Measurements from ENCODE around the gene KYAT1. TPM values are rescaled to one million over a fixed set of nuclear protein-coding genes. Genes with fewer than 3 reads are reported as not detected.

KYAT1 gene
- total and polyA plus RNA-seq, 2 of the 13 experiments (the other 11 are each of a cell fraction or from before 2014, with no cell fraction given) = 9.2 to 46.5 TPM

DNA sequence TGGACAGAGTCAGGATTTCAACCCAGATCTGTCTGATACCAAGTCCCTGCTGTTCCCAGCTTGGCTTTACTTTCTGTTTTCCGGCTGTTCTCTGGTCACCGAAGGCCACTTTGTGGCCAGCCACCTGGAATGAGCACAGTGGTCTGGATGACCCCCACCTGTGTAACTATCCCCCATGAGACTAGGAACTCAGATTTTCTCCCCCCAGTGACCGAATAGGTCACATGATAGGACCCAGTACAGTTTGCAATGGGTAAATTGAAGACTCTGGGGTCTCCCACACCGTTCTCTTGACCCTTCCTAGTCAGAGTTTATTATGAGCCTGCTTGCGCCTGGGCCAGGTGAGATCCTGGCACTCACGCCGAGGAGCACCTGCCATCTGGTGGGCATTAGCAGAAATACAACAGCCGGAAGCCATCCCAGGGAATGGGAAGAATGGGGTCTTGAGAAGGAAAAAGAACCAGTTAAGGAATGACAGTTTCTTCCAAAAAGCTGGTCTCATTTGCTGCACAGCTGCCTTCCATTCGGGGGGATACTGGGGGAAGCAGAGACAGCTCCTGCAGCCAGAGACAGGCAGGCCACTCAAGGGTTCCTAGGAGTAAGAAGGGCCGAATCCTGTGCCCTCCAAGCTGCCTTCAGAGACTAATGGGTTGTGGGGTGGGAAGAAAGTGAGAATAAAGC, 46.1 kb upstream of the KYAT1 start (continued):
- no peak for TF ChIP-seq RORA (CRISPR knock-in tag; IDR thresholded peaks at IDR 0.05)
- TF ChIP-seq, protein P1, sequence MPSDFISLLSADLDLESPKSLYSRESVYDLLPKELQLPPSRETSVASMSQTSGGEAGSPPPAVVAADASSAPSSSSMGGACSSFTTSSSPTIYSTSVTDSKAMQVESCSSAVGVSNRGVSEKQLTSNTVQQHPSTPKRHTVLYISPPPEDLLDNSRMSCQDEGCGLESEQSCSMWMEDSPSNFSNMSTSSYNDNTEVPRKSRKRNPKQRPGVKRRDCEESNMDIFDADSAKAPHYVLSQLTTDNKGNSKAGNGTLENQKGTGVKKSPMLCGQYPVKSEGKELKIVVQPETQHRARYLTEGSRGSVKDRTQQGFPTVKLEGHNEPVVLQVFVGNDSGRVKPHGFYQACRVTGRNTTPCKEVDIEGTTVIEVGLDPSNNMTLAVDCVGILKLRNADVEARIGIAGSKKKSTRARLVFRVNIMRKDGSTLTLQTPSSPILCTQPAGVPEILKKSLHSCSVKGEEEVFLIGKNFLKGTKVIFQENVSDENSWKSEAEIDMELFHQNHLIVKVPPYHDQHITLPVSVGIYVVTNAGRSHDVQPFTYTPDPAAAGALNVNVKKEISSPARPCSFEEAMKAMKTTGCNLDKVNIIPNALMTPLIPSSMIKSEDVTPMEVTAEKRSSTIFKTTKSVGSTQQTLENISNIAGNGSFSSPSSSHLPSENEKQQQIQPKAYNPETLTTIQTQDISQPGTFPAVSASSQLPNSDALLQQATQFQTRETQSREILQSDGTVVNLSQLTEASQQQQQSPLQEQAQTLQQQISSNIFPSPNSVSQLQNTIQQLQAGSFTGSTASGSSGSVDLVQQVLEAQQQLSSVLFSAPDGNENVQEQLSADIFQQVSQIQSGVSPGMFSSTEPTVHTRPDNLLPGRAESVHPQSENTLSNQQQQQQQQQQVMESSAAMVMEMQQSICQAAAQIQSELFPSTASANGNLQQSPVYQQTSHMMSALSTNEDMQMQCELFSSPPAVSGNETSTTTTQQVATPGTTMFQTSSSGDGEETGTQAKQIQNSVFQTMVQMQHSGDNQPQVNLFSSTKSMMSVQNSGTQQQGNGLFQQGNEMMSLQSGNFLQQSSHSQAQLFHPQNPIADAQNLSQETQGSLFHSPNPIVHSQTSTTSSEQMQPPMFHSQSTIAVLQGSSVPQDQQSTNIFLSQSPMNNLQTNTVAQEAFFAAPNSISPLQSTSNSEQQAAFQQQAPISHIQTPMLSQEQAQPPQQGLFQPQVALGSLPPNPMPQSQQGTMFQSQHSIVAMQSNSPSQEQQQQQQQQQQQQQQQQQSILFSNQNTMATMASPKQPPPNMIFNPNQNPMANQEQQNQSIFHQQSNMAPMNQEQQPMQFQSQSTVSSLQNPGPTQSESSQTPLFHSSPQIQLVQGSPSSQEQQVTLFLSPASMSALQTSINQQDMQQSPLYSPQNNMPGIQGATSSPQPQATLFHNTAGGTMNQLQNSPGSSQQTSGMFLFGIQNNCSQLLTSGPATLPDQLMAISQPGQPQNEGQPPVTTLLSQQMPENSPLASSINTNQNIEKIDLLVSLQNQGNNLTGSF (CRISPR knock-in tag; IDR thresholded peaks at IDR 0.05) = no peak
- TF ChIP-seq NFE2 (CRISPR knock-in tag; IDR thresholded peaks at IDR 0.05) = no peak
- TF ChIP-seq NFYC (CRISPR knock-in tag; IDR thresholded peaks at IDR 0.05) = no peak
- TF ChIP-seq HDAC2 (CRISPR knock-in tag; IDR thresholded peaks at IDR 0.05) = no peak
- TF ChIP-seq SNAPC2 (CRISPR knock-in tag; IDR thresholded peaks at IDR 0.05) = no peak
- TF ChIP-seq ZNF607 (CRISPR knock-in tag; IDR thresholded peaks at IDR 0.05; ENCODE audit: borderline replicate concordance) = no peak
- no peak for TF ChIP-seq ZNF570 (CRISPR knock-in tag; IDR thresholded peaks at IDR 0.05; ENCODE audit: borderline replicate concordance)
- TF ChIP-seq, protein P2, sequence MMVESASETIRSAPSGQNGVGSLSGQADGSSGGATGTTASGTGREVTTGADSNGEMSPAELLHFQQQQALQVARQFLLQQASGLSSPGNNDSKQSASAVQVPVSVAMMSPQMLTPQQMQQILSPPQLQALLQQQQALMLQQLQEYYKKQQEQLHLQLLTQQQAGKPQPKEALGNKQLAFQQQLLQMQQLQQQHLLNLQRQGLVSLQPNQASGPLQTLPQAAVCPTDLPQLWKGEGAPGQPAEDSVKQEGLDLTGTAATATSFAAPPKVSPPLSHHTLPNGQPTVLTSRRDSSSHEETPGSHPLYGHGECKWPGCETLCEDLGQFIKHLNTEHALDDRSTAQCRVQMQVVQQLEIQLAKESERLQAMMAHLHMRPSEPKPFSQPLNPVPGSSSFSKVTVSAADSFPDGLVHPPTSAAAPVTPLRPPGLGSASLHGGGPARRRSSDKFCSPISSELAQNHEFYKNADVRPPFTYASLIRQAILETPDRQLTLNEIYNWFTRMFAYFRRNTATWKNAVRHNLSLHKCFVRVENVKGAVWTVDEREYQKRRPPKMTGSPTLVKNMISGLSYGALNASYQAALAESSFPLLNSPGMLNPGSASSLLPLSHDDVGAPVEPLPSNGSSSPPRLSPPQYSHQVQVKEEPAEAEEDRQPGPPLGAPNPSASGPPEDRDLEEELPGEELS (CRISPR knock-in tag; IDR thresholded peaks at IDR 0.05) = 0 out of 2 replicates have a peak, but pooled peaks have one; percentile 14
- peak; percentile 53; the same call in 1 of the 2 replicates for TF ChIP-seq MIXL1 (CRISPR knock-in tag; IDR thresholded peaks at IDR 0.05)
- no peak for TF ChIP-seq ZBTB8A (CRISPR knock-in tag; IDR thresholded peaks at IDR 0.05; ENCODE audit: borderline replicate concordance, low read depth)
- TF ChIP-seq, protein P3, sequence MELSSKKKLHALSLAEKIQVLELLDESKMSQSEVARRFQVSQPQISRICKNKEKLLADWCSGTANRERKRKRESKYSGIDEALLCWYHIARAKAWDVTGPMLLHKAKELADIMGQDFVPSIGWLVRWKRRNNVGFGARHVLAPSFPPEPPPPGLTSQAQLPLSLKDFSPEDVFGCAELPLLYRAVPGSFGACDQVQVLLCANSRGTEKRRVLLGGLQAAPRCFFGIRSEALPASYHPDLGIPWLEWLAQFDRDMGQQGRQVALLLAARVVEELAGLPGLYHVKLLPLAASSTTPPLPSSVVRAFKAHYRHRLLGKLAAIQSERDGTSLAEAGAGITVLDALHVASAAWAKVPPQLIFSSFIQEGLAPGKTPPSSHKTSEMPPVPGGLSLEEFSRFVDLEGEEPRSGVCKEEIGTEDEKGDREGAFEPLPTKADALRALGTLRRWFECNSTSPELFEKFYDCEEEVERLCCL (CRISPR knock-in tag; IDR thresholded peaks at IDR 0.05; ENCODE audit: borderline replicate concordance) = no peak
- TF ChIP-seq ZNF563 (CRISPR knock-in tag; IDR thresholded peaks at IDR 0.05) = no peak
- no peak for TF ChIP-seq ZEB1 (IDR thresholded peaks at IDR 0.05; ENCODE audit: insufficient replicate concordance, low read depth)
- 0 out of 2 replicates have a peak, but pooled peaks have one; percentile 21 for TF ChIP-seq ZNF547 (CRISPR knock-in tag; IDR thresholded peaks at IDR 0.05)
- TF ChIP-seq ZNF10 (CRISPR knock-in tag; IDR thresholded peaks at IDR 0.05; ENCODE audit: borderline replicate concordance, low read depth) = no peak
- TF ChIP-seq CREB1 (IDR thresholded peaks at IDR 0.05) = no peak
- no peak for TF ChIP-seq CREB1 (CRISPR knock-in tag; IDR thresholded peaks at IDR 0.05)
- no peak for TF ChIP-seq HNRNPL (IDR thresholded peaks at IDR 0.05; ENCODE audit: low read depth, low read length)
- no peak for TF ChIP-seq MAFK (conservative IDR thresholded peaks at IDR 0.05 in 1 of 2, IDR thresholded peaks at IDR 0.05 in 1 of 2; ENCODE audit: low read length in 2 of 2)
- TF ChIP-seq ZNF598 (CRISPR knock-in tag; IDR thresholded peaks at IDR 0.05; ENCODE audit: borderline replicate concordance) = 0 out of 2 replicates have a peak, but pooled peaks have one; percentile 27
- TF ChIP-seq, protein P4, sequence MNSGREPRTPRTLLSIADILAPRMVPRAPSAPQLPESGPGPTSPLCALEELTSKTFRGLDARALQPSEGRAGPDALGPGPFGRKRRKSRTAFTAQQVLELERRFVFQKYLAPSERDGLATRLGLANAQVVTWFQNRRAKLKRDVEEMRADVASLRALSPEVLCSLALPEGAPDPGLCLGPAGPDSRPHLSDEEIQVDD (CRISPR knock-in tag; IDR thresholded peaks at IDR 0.05; ENCODE audit: borderline replicate concordance) = no peak
